GM19468 (cell line): ENCODE measurements around the gene OSCP1.
"Not testable (repeated sequence)": the region's sequence is repeated elsewhere in the genome, so short reads cannot be mapped to it uniquely, and the experiment has no call there.

ENCODE experiments used
- ATAC-seq: cut with Tn5 transposase; IDR thresholded peaks from one replicate; pipeline ENCODE4 v1.9.1; 2021; ENCODE audit warnings: mild to moderate bottlenecking, moderate library complexity, moderate number of reproducible peaks; ENCODE audit not compliant: unreplicated experiment; ENCODE audit errors: extremely low read depth

Gene OSCP1

GRCh38 chr1:36450270-36450918, at the start of gene OSCP1:
Gene OSCP1, minus strand, starts transcription at chr1:36450451. Its CDS starts 82 bp downstream, at chr1:36450369.
- peak; percentile 82 for ATAC-seq

GRCh38 chr1:36497207-36497606, 47.0 kb upstream of the OSCP1 start:
- ATAC-seq = no peak

- ATAC-seq = no peak
These were observed 44.7 kb upstream of the OSCP1 start for GRCh38 chr1:36494971-36495370.

- ATAC-seq = no peak
These were observed 43.3 kb upstream of the OSCP1 start for GRCh38 chr1:36493524-36493923.

GRCh38 chr1:36492491-36492890, 42.2 kb upstream of the OSCP1 start:
- no peak for ATAC-seq

- ATAC-seq = not testable (repeated sequence)
These were observed 39.2 kb upstream of the OSCP1 start for GRCh38 chr1:36489258-36490051.

GRCh38 chr1:36487906-36488305, 37.7 kb upstream of the OSCP1 start:
- ATAC-seq = no peak

- not testable (repeated sequence) for ATAC-seq
These were observed 37.1 kb upstream of the OSCP1 start for GRCh38 chr1:36487336-36487725.

- no peak for ATAC-seq
These were observed 36.4 kb upstream of the OSCP1 start for GRCh38 chr1:36486439-36487335.

- ATAC-seq = no peak
These were observed 35.8 kb upstream of the OSCP1 start for GRCh38 chr1:36486093-36486438.

- no peak for ATAC-seq
These were observed 33.8 kb upstream of the OSCP1 start for GRCh38 chr1:36484099-36484498.

GRCh38 chr1:36482724-36483388, 32.6 kb upstream of the OSCP1 start, which contains the start of gene CSF3R:
Gene CSF3R, minus strand, starts transcription at chr1:36482913. Its CDS starts 3,417 bp downstream, at chr1:36479496.
- no peak for ATAC-seq

GRCh38 chr1:36481771-36482723, 31.8 kb upstream of the OSCP1 start:
- no peak for ATAC-seq

- no peak for ATAC-seq
These were observed 30.8 kb upstream of the OSCP1 start for GRCh38 chr1:36481091-36481490.

- no peak for ATAC-seq
These were observed 29.9 kb upstream of the OSCP1 start for GRCh38 chr1:36480161-36480560.

GRCh38 chr1:36479505-36480051, 29.3 kb upstream of the OSCP1 start:
- no peak for ATAC-seq

GRCh38 chr1:36477615-36478014, 27.4 kb upstream of the OSCP1 start:
- ATAC-seq = not testable (repeated sequence)

GRCh38 chr1:36476945-36477344, 26.7 kb upstream of the OSCP1 start:
- ATAC-seq = no peak
